Vagina (tissue), 2 donors: Measurements from ENCODE around the gene TBC1D13. TPM values are rescaled to one million over a fixed set of nuclear protein-coding genes. Genes with fewer than 3 reads are reported as not detected.

Experiments used
- DNase-seq, 2 donors: peaks; one replicate each; pipeline ENCODE4 v3.0.0-alpha.2; 2017; ENCODE audit errors: extremely low spot score in 2 of 2
- H3K27ac ChIP-seq: fragments of 200-600 bp; sonication (generic); one replicate; pipeline ENCODE4 v1.5.1; 2019
- H3K27me3 ChIP-seq: fragments of 200-600 bp; sonication (generic); one replicate; pipeline ENCODE4 v1.5.1; 2019
- H3K36me3 ChIP-seq, 2 donors: fragments of 200-600 bp; sonication (generic); one replicate each; pipeline ENCODE4 v1.5.1; 2017 to 2019
- H3K4me1 ChIP-seq: fragments of 200-600 bp; sonication (generic); one replicate; pipeline ENCODE4 v1.5.1; 2019
- H3K4me3 ChIP-seq, 2 donors: fragments of 200-600 bp; sonication (generic); 1 replicate in 1 of 2; 2 replicates in 1 of 2; pipeline ENCODE4 v1.5.1; 2016 to 2019
- H3K9me3 ChIP-seq: fragments of 200-600 bp; sonication (generic); one replicate; pipeline ENCODE4 v1.5.1; 2019
- POLR2A ChIP-seq, 2 donors: fragments of 450-650 bp; IDR thresholded peaks; one replicate each; pipeline ENCODE4 v1.6.1; 2017; ENCODE audit warnings: antibody characterized with exemption in 2 of 2, mild to moderate bottlenecking in 2 of 2, moderate library complexity in 2 of 2
- POLR2AphosphoS5 ChIP-seq, 2 donors: sonication (generic); formaldehyde crosslinking; IDR thresholded peaks; one replicate each; pipeline ENCODE4 v1.9.0; 2017; ENCODE audit warnings: antibody characterized with exemption in 2 of 2, mild to moderate bottlenecking in 2 of 2, low read depth in 1 of 2; ENCODE audit not compliant: insufficient read depth in 1 of 2
- intact Hi-C: fragments of 100-400 bp; cut with DNase I; formaldehyde crosslinking; loops from one replicate; pipeline ENCODE4 v1.15.1; 2023
- total RNA-seq: library from RNA; depleted of rRNA; stranded (reverse); fragments of >200 nt; gene quantifications from one replicate; pipeline ENCODE4 v1.2.3, GENCODE V29; 2016
- TF ChIP-seq, protein P1 (sequence below), 3 experiments: fragments of 450-650 bp in 2 of 3; fragments of 200-600 bp in 1 of 3; sonication (generic) in 1 of 3; IDR thresholded peaks; one replicate each; pipeline ENCODE4 v1.5.1; 2017 to 2019; ENCODE audit warnings: antibody characterized with exemption in 3 of 3, mild to moderate bottlenecking in 2 of 3, moderate library complexity in 2 of 3

The TBC1D13 gene
- total RNA-seq, 1 donor from 2014 or later: 11.0 TPM

DNA sequence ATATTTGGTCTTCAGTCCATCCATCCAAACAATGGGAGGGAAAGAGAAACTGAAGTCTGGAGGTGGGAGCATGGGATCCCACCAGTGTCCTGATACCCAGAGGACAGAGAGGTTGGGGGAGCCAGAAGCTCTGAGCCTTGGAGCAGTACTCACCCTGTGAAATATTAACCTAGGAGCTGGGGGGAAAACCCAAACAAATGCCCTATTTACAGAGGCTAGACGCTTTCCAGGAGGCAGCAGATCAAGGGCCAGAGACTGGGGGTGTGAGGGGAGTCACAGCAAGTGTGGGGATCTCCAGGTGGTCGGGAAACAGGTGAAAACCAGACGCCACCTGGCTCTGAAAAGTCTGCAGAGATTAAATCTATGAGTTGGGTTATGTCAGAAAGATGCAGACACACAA, 21.6 kb upstream of the TBC1D13 start:
- no peaks in the 10 kb centered on the region for H3K27me3 ChIP-seq
- H3K4me1 ChIP-seq: peaks cover 27% of the 10 kb centered on the region
- H3K27ac ChIP-seq: no peak overlapping the region
- no peaks in the 10 kb centered on the region for H3K9me3 ChIP-seq
- DNase-seq: no peak
- no peak overlapping the region for H3K4me3 ChIP-seq
- intact Hi-C loops: no loop called here
- H3K36me3 ChIP-seq: peaks cover 0 to 5% of the 10 kb centered on the region in 2 donors
- no peak for TF ChIP-seq POLR2A (IDR thresholded peaks at IDR 0.05)
- TF ChIP-seq POLR2AphosphoS5 (IDR thresholded peaks at IDR 0.05; ENCODE audit: insufficient read depth in 1 of 2, low read depth in 1 of 2): no peak
- TF ChIP-seq, protein P1, sequence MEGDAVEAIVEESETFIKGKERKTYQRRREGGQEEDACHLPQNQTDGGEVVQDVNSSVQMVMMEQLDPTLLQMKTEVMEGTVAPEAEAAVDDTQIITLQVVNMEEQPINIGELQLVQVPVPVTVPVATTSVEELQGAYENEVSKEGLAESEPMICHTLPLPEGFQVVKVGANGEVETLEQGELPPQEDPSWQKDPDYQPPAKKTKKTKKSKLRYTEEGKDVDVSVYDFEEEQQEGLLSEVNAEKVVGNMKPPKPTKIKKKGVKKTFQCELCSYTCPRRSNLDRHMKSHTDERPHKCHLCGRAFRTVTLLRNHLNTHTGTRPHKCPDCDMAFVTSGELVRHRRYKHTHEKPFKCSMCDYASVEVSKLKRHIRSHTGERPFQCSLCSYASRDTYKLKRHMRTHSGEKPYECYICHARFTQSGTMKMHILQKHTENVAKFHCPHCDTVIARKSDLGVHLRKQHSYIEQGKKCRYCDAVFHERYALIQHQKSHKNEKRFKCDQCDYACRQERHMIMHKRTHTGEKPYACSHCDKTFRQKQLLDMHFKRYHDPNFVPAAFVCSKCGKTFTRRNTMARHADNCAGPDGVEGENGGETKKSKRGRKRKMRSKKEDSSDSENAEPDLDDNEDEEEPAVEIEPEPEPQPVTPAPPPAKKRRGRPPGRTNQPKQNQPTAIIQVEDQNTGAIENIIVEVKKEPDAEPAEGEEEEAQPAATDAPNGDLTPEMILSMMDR (IDR thresholded peaks at IDR 0.05): no peak

DNA sequence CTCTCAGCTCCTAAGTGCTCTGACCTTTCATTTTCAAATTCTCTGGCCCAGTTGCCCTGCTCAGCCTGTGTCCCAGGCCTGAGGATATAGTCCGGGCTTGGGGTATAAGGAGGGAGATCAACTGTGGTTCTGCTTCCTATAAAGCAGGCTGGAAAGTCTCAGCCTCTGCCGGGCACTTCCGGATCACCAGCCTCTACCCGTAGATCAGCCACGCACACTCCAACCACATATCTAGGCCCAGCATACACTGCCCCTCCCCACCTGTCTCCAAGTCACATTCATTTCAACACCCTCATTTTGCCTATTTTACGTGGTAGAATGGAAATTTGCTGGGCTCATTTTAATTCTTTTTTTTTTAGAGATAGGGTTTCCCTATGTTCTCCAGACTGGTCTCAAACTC, 18.4 kb upstream of the TBC1D13 start:
- Histone ChIP-seq H3K9me3 (no peaks in the 10 kb centered on the region), H3K36me3 (peaks cover 0 to 5% of the 10 kb centered on the region in 2 donors), H3K27me3 (no peaks in the 10 kb centered on the region), H3K4me3 (no peak overlapping the region), H3K27ac (no peak overlapping the region), H3K4me1 (peaks cover 32% of the 10 kb centered on the region)
- intact Hi-C loops: no loop called here
- no peak for TF ChIP-seq POLR2A (IDR thresholded peaks at IDR 0.05)
- no peak for DNase-seq

DNA sequence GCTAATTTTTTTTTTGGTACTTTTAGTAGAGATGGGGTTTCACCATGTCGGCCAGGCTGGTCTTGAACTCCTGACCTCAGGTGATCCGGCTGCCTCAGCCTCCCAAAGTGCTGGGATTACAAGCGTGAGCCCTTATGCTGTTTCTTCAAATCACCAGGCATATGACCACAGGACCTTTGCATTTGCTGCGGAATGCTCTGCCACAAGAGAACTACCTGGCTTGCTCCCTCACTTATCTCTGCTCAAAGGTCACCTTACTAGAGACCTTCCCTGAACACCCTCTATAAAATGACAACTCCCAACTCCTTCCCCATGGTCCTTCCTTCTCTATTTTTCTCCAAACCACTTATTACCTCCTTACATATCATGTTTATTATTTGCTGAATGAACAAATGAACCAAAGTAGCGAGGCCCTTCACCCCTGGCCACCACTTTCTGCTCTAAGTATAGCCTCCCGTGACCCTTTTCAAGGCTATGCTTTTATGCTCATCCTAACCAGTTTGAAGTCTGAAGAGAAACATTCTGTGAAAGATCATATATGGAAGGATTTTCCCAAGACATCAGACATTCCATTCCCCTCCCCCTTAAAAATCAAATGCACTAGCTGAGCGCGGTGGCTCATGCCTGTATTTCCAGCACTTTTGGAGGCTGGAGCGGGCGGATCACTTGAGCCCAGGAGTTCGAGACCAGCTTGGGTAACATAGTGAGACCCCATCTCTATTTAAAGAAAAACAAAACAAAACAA, 16.6 kb upstream of the TBC1D13 start:
- no peaks in the 10 kb centered on the region for H3K9me3 ChIP-seq
- intact Hi-C loops: no loop called here
- H3K27me3 ChIP-seq: no peaks in the 10 kb centered on the region
- no peak for DNase-seq
- peak overlapping the region; percentile 88 for H3K27ac ChIP-seq
- TF ChIP-seq POLR2AphosphoS5 (IDR thresholded peaks at IDR 0.05; ENCODE audit: insufficient read depth in 1 of 2, low read depth in 1 of 2): no peak
- TF ChIP-seq POLR2A (IDR thresholded peaks at IDR 0.05): no peak
- TF ChIP-seq, protein P1 (IDR thresholded peaks at IDR 0.05): no peak
- peak overlapping the region; percentile 79 to 98 for H3K4me3 ChIP-seq
- peaks cover 0 to 5% of the 10 kb centered on the region in 2 donors for H3K36me3 ChIP-seq
- peaks cover 32% of the 10 kb centered on the region for H3K4me1 ChIP-seq

DNA sequence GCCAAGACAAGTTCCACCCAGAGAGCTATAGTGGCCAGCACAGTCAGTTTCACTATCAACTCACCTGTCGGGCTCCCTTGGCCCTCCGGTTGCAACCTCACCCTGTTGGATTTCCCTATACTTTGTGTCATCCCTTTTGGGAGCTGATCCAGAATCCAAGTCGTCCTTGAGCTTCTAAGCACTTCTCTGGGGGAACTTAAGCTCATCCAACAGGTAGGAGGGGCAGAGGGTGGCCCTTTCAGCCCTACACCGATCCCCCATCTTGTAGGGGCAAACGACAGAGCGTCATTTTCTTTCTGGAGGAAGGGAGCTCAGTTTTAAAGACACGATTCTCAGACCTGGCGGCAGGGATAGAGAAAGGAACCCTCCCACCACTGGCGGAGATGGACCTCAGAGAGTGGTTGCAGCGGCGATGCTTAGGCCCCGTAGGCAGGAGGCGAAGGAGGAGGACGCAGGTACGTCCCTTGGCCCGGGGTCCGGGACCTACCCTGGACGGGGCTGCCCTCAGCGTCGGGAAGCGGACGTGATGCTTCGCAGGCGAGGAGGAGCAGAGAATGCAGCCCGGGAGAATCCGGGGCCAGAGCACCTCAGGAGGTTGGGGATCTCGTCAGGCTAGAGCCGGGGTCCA, 15.8 kb upstream of the TBC1D13 start:
- no peak for TF ChIP-seq POLR2AphosphoS5 (IDR thresholded peaks at IDR 0.05; ENCODE audit: insufficient read depth in 1 of 2, low read depth in 1 of 2)
- TF ChIP-seq, protein P1 (IDR thresholded peaks at IDR 0.05): no peak
- no peak for TF ChIP-seq POLR2A (IDR thresholded peaks at IDR 0.05)
- Histone ChIP-seq H3K36me3 (peaks cover 0 to 5% of the 10 kb centered on the region in 2 donors), H3K4me3 (peak overlapping the region; percentile 79 to 98), H3K27ac (peak overlapping the region; percentile 88), H3K27me3 (no peaks in the 10 kb centered on the region), H3K9me3 (no peaks in the 10 kb centered on the region), H3K4me1 (peaks cover 32% of the 10 kb centered on the region)
- DNase-seq: no peak
- intact Hi-C loops: no loop called here

DNA sequence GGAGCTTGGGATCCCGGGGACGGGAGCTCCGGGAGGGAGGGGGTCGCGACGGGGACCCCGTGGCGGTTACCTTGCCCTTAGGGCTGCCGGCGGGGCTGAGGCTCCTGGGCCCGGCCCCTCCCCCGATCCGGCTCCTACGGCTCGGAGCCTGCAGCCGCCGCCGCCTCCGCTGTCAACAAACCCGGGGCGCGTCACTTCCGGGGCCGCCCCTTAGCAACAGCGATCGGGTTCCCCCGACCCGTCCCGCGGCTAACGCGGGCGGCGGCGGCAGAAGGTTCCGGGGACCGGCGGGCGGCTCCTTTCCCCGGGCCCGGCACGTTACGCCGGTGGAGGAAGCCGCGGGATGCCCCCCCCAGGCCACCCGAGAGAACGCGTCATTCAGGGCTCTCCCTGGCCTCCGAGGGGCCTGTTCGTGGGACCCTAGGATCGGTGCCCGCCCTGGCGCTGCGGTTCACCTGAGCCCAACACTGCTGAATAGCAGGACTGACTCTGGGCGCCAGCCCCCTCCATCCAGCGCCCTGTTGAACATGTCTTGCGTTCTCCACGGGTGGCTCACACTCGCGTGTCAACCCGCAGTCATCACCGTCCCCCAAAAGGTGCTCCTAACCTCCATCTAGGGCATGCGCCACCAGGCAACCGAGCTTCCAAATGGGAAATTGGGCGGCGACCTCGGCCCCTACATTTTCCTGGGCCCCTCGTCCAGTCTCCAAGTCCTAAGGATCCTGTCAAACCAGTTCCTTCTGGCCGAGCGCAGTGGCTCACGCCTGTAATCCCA, 15.1 kb upstream of the TBC1D13 start, which contains the start of gene ZER1:
Gene ZER1 (minus strand): TSS at position 183 of the 775 bp plus-strand sequence. CDS start 16,362 bp downstream, outside the sequence.
- TF ChIP-seq POLR2AphosphoS5 (IDR thresholded peaks at IDR 0.05; ENCODE audit: insufficient read depth in 1 of 2, low read depth in 1 of 2) (peak; percentile 78 to 88), POLR2A (IDR thresholded peaks at IDR 0.05) (peak in 1 of 2 donors; percentile 63)
- TF ChIP-seq, protein P1 (IDR thresholded peaks at IDR 0.05): no peak
- no peak for DNase-seq
- Histone ChIP-seq H3K36me3 (peaks cover 0 to 5% of the 10 kb centered on the region in 2 donors), H3K9me3 (no peaks in the 10 kb centered on the region), H3K27me3 (no peaks in the 10 kb centered on the region), H3K27ac (peak within 1 kb of the TSS; percentile 88), H3K4me3 (peak within 1 kb of the TSS; percentile 79 to 98), H3K4me1 (peaks cover 32% of the 10 kb centered on the region)
- intact Hi-C loops: no loop called here
